ENCODE data around the gene QSOX1. TPM values are rescaled to one million over a fixed set of nuclear protein-coding genes. Genes with fewer than 3 reads are reported as not detected.

Gene QSOX1
- total RNA-seq, 1 experiment from 2014 or later, result 12.1 TPM

- peak; percentile 63 to 85 for TF ChIP-seq CTCF (IDR thresholded peaks at IDR 0.05; ENCODE audit: insufficient read depth in 1 of 2, low read depth in 1 of 2, low read length in 1 of 2, severe bottlenecking in 1 of 2, unreplicated experiment in 1 of 2)
- POLR2A ChIA-PET, result no interaction called here
- H3K36me3 Mint-ChIP-seq (ENCODE audit: insufficient read depth, unreplicated experiment), result no peaks in the 10 kb centered on the region
- CTCF ChIA-PET, result interaction anchor here (1.0 to 1.6 kb wide), 3 partner anchors 58 to 84 kb away, joined by 3 to 7 read pairs (median 3); no protein-coding TSS in a partner anchor
- H3K36me3 ChIP-seq (ENCODE audit: control insufficient read depth, insufficient read depth, low read length), result no peaks in the 10 kb centered on the region
- H3K27ac Mint-ChIP-seq (ENCODE audit: unreplicated experiment), result no peak overlapping the region
- H3K4me1 ChIP-seq, result no peaks in the 10 kb centered on the region
- no TSS peak for BruUV-seq (replicated peaks)
- H3K4me1 Mint-ChIP-seq (ENCODE audit: low read depth, unreplicated experiment), result no peaks in the 10 kb centered on the region
- H3K4me3 Mint-ChIP-seq (ENCODE audit: unreplicated experiment), result no peak overlapping the region
- H3K27me3 Mint-ChIP-seq (ENCODE audit: insufficient read depth, unreplicated experiment), result no peaks in the 10 kb centered on the region
- DNase-seq, result peak; percentile 78 to 80
- intact Hi-C loops (cut with micrococcal nuclease; ENCODE audit: unreplicated experiment), result loop anchor here (1.0 kb wide), 2 partner anchors 163 to 229 kb away; no protein-coding TSS in a partner anchor
- no peak overlapping the region for H3K4me3 ChIP-seq (ENCODE audit: low read depth, low read length)
- no peaks in the 10 kb centered on the region for H3K27me3 ChIP-seq (replicated peaks; ENCODE audit: control insufficient read depth, insufficient read depth, low read length)
- no peaks in the 10 kb centered on the region for H3K9me3 Mint-ChIP-seq (ENCODE audit: unreplicated experiment)
- no peaks in the 10 kb centered on the region for H3K9me3 ChIP-seq
Measured at GRCh38 chr1:180252638-180253536, 98.2 kb downstream of the QSOX1 start.

Other genes with a start within 250 kb of the QSOX1 start
- gene CEP350, start 200.1 kb upstream of the QSOX1 start, total RNA-seq (2022), result 40.3 and 43.5 TPM in 2 replicates
- 0.16 and 0.19 TPM in 2 replicates for gene LHX4, start 75.4 kb downstream of the QSOX1 start, total RNA-seq (2022)